HAP-1 (cell line): ENCODE measurements around the gene ULK2.

Source experiments
- DNase-seq, 2 experiments: peaks; one replicate each; pipeline ENCODE4 v3.0.0-alpha.2; 2016 to 2020; ENCODE audit warnings: low spot score in 2 of 2
- H3K27me3 ChIP-seq: fragments of 250-450 bp; sonication (Bioruptor Pico); 2 replicates; pipeline ENCODE4 v1.5.1; 2020; ENCODE audit warnings: low read depth, mild to moderate bottlenecking, moderate library complexity
- H3K36me3 ChIP-seq: fragments of 250-450 bp; sonication (Bioruptor Pico); replicated peaks from 2 replicates; pipeline ENCODE4 v1.5.1; 2020; ENCODE audit warnings: mild to moderate bottlenecking
- H3K4me1 ChIP-seq: fragments of 250-450 bp; sonication (Bioruptor Pico); 2 replicates; pipeline ENCODE4 v1.5.1; 2020; ENCODE audit warnings: mild to moderate bottlenecking
- H3K4me3 ChIP-seq: fragments of 250-450 bp; sonication (Bioruptor Pico); 2 replicates; pipeline ENCODE4 v1.5.1; 2020; ENCODE audit warnings: mild to moderate bottlenecking, moderate library complexity
- H3K9me3 ChIP-seq: fragments of 250-450 bp; sonication (Bioruptor Pico); 2 replicates; pipeline ENCODE4 v1.5.1; 2020; ENCODE audit warnings: mild to moderate bottlenecking, moderate library complexity
- in situ Hi-C: fragments of 300-500 bp; cut with MboI; formaldehyde crosslinking; loops from 3 replicates; pipeline ENCODE4 v1.14.3; 2020; ENCODE audit warnings: low sequenced_read_pairs, inconsistent platforms, mixed read lengths

Gene ULK2

GRCh38 chr17:19755392-19755791 is 112.3 kb downstream of the ULK2 start:
- no peaks in the 10 kb centered on the region for H3K9me3 ChIP-seq
- H3K27me3 ChIP-seq, result no peaks in the 10 kb centered on the region
- no peak overlapping the region for H3K4me3 ChIP-seq
- no peak for DNase-seq
- no peaks in the 10 kb centered on the region for H3K4me1 ChIP-seq
- no peaks in the 10 kb centered on the region for H3K36me3 ChIP-seq
- in situ Hi-C loops, result no loop called here

- H3K27me3 ChIP-seq, result no peaks in the 10 kb centered on the region
- DNase-seq, result peak in 1 of 2 experiments; percentile 32
- in situ Hi-C loops, result no loop called here
Observed at GRCh38 chr17:19753661-19754463, 113.9 kb downstream of the ULK2 start.

GRCh38 chr17:19753051-19753509 is 114.7 kb downstream of the ULK2 start:
- Histone ChIP-seq H3K4me1 (no peaks in the 10 kb centered on the region), H3K4me3 (no peak overlapping the region), H3K27me3 (no peaks in the 10 kb centered on the region), H3K9me3 (no peaks in the 10 kb centered on the region), H3K36me3 (no peaks in the 10 kb centered on the region)
- in situ Hi-C loops, result no loop called here
- DNase-seq, result no peak

More at GRCh38 chr17:19753661-19754463, 113.9 kb downstream of the ULK2 start:
- no peaks in the 10 kb centered on the region for H3K36me3 ChIP-seq
- no peaks in the 10 kb centered on the region for H3K4me1 ChIP-seq
- no peak overlapping the region for H3K4me3 ChIP-seq
- H3K9me3 ChIP-seq, result no peaks in the 10 kb centered on the region

- no peak for DNase-seq
- no peaks in the 10 kb centered on the region for H3K36me3 ChIP-seq
- no peak overlapping the region for H3K4me3 ChIP-seq
- H3K27me3 ChIP-seq, result no peaks in the 10 kb centered on the region
- in situ Hi-C loops, result no loop called here
- no peaks in the 10 kb centered on the region for H3K9me3 ChIP-seq
- H3K4me1 ChIP-seq, result no peaks in the 10 kb centered on the region
Observed at GRCh38 chr17:19752216-19753050, 115.3 kb downstream of the ULK2 start.

- Histone ChIP-seq H3K4me1 (no peaks in the 10 kb centered on the region; the same call in 1 of the 2 replicates), H3K27me3 (no peaks in the 10 kb centered on the region), H3K9me3 (no peaks in the 10 kb centered on the region), H3K4me3 (no peak overlapping the region), H3K36me3 (no peaks in the 10 kb centered on the region)
- no peak for DNase-seq
- in situ Hi-C loops, result no loop called here
Observed at GRCh38 chr17:19750835-19751234, 116.9 kb downstream of the ULK2 start.

GRCh38 chr17:19750020-19750572 is 117.6 kb downstream of the ULK2 start:
- no peak for DNase-seq
- peaks cover 4% of the 10 kb centered on the region for H3K4me1 ChIP-seq
- no peaks in the 10 kb centered on the region for H3K36me3 ChIP-seq
- no peak overlapping the region for H3K4me3 ChIP-seq
- H3K27me3 ChIP-seq, result no peaks in the 10 kb centered on the region
- no peaks in the 10 kb centered on the region for H3K9me3 ChIP-seq
- in situ Hi-C loops, result no loop called here

GRCh38 chr17:19748807-19749193 is 118.9 kb downstream of the ULK2 start:
- H3K4me1 ChIP-seq, result peaks cover 9% of the 10 kb centered on the region
- no peak overlapping the region for H3K4me3 ChIP-seq
- no peak for DNase-seq
- H3K36me3 ChIP-seq, result no peaks in the 10 kb centered on the region
- in situ Hi-C loops, result no loop called here
- H3K27me3 ChIP-seq, result no peaks in the 10 kb centered on the region
- no peaks in the 10 kb centered on the region for H3K9me3 ChIP-seq

- Histone ChIP-seq H3K27me3 (no peaks in the 10 kb centered on the region), H3K36me3 (no peaks in the 10 kb centered on the region), H3K4me3 (no peak within 1 kb of the TSS), H3K4me1 (peaks cover 9% of the 10 kb centered on the region), H3K9me3 (no peaks in the 10 kb centered on the region)
- in situ Hi-C loops, result no loop called here
- no peak for DNase-seq
Observed at GRCh38 chr17:19747829-19748806, 119.6 kb downstream of the ULK2 start, which contains the start of gene ALDH3A1. ALDH3A1 (minus strand) TSS chr17:19748298; CDS start chr17:19745129, 3,169 bp downstream.

GRCh38 chr17:19747159-19747719 is 120.5 kb downstream of the ULK2 start:
- no peaks in the 10 kb centered on the region for H3K9me3 ChIP-seq
- no peaks in the 10 kb centered on the region for H3K27me3 ChIP-seq
- in situ Hi-C loops, result no loop called here
- no peaks in the 10 kb centered on the region for H3K36me3 ChIP-seq
- peaks cover 9% of the 10 kb centered on the region for H3K4me1 ChIP-seq
- no peak overlapping the region for H3K4me3 ChIP-seq
- DNase-seq, result no peak

- H3K36me3 ChIP-seq, result no peaks in the 10 kb centered on the region
- no peaks in the 10 kb centered on the region for H3K27me3 ChIP-seq
- H3K4me1 ChIP-seq, result peaks cover 9% of the 10 kb centered on the region
- H3K9me3 ChIP-seq, result no peaks in the 10 kb centered on the region
- in situ Hi-C loops, result no loop called here
- no peak for DNase-seq
- H3K4me3 ChIP-seq, result no peak overlapping the region
Observed at GRCh38 chr17:19746517-19746916, 121.2 kb downstream of the ULK2 start.

GRCh38 chr17:19744922-19745757 is 122.6 kb downstream of the ULK2 start:
- Histone ChIP-seq H3K4me1 (peaks cover 9% of the 10 kb centered on the region), H3K36me3 (no peaks in the 10 kb centered on the region), H3K4me3 (peak overlapping the region; percentile 18), H3K9me3 (no peaks in the 10 kb centered on the region), H3K27me3 (no peaks in the 10 kb centered on the region)
- DNase-seq, result peak; percentile 73 to 97
- in situ Hi-C loops, result no loop called here

- no peak for DNase-seq
- in situ Hi-C loops, result no loop called here
Observed at GRCh38 chr17:19744492-19744891, 123.2 kb downstream of the ULK2 start.

More at GRCh38 chr17:19744492-19744891, 123.2 kb downstream of the ULK2 start:
- H3K4me1 ChIP-seq, result peaks cover 9% of the 10 kb centered on the region
- H3K9me3 ChIP-seq, result no peaks in the 10 kb centered on the region
- no peaks in the 10 kb centered on the region for H3K36me3 ChIP-seq
- peak overlapping the region; percentile 18 for H3K4me3 ChIP-seq
- no peaks in the 10 kb centered on the region for H3K27me3 ChIP-seq
